A549 (cell line): ENCODE data around the gene C14orf39.

Source experiments
- EHMT2 ChIP-seq: fragments of 200-600 bp; sonication (generic); IDR thresholded peaks from 2 replicates; pipeline ENCODE4 v1.6.1; 2016; ENCODE audit warnings: antibody characterized with exemption, low read depth, mild to moderate bottlenecking, moderate library complexity
- KDM1A ChIP-seq: fragments of 200-600 bp; sonication (generic); IDR thresholded peaks from 2 replicates; pipeline ENCODE4 v1.6.1; 2016; ENCODE audit warnings: low read depth, mild to moderate bottlenecking
- POLR2A ChIP-seq: IDR thresholded peaks from 2 replicates; pipeline ENCODE4 v1.6.1; 2012; ENCODE audit warnings: mild to moderate bottlenecking, low read length
- RAD21 ChIP-seq, 2 experiments: fragments of >200 bp in 1 of 2; sonication (Bioruptor Twin) in 1 of 2; formaldehyde crosslinking in 1 of 2; IDR thresholded peaks in 1 of 2; conservative IDR thresholded peaks in 1 of 2; 2 replicates in 1 of 2; 3 replicates in 1 of 2; pipeline ENCODE4 v1.6.1; 2012 to 2018; ENCODE audit warnings: inconsistent platforms in 1 of 2
- SREBF2 ChIP-seq: fragments of 450-650 bp; IDR thresholded peaks from 2 replicates; pipeline ENCODE4 v1.6.1; 2014; ENCODE audit warnings: mild to moderate bottlenecking, moderate library complexity
- TP53 ChIP-seq: fragments of 250-450 bp; sonication (Bioruptor Pico); IDR thresholded peaks from 2 replicates; pipeline ENCODE4 v1.5.0; 2021; ENCODE audit warnings: mild to moderate bottlenecking, moderate library complexity
- TF ChIP-seq, protein P1 (sequence below): fragments of >200 bp; sonication (Bioruptor Twin); formaldehyde crosslinking; IDR thresholded peaks from 3 replicates; pipeline ENCODE4 v1.5.1; 2016

DNA sequence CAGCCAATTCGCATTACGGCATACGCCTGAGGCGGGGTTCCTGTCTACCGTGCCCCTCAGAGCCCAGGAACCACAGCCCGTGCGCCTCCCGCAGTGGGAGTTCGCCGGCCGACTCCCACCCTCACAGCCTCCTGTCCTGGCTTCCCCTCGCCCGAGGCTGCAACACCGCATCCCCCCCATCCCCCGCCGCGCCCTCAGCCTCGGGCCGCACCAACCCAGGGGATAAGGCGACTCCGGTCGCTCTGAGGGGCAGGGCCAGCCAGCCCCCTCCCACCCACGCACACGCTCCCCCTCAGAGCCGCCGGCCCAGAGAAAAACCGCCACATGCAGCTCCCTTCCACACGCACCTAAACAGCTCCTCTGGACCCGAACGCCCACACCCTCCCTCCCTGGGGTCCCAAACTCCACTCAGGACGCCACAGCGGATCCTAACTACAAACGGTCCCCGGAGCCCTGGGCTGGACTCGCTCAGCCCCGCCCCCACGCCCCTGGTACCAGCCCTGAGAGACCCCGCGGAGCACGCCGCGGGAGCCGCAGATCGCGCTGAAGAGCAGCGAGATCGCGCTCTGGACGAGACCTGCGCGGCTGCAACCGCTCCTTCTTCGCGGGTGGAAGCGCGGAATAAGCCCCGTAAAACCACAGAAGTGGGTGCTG lies at the start of gene C14orf39:
- TF ChIP-seq, protein P1, sequence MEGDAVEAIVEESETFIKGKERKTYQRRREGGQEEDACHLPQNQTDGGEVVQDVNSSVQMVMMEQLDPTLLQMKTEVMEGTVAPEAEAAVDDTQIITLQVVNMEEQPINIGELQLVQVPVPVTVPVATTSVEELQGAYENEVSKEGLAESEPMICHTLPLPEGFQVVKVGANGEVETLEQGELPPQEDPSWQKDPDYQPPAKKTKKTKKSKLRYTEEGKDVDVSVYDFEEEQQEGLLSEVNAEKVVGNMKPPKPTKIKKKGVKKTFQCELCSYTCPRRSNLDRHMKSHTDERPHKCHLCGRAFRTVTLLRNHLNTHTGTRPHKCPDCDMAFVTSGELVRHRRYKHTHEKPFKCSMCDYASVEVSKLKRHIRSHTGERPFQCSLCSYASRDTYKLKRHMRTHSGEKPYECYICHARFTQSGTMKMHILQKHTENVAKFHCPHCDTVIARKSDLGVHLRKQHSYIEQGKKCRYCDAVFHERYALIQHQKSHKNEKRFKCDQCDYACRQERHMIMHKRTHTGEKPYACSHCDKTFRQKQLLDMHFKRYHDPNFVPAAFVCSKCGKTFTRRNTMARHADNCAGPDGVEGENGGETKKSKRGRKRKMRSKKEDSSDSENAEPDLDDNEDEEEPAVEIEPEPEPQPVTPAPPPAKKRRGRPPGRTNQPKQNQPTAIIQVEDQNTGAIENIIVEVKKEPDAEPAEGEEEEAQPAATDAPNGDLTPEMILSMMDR, result no peak
- no peak for TF ChIP-seq KDM1A
- no peak for TF ChIP-seq RAD21 (conservative IDR thresholded peaks at IDR 0.05 in 1 of 2, IDR thresholded peaks at IDR 0.05 in 1 of 2)
- no peak for TF ChIP-seq EHMT2
- TF ChIP-seq TP53, result no peak
- no peak for TF ChIP-seq POLR2A
- TF ChIP-seq SREBF2, result no peak
